PC-3 (cell line): ENCODE measurements around the gene CARMIL1. TPM values are rescaled to one million over a fixed set of nuclear protein-coding genes. Genes with fewer than 3 reads are reported as not detected.

Experiments used
- ATAC-seq: fragments of 200-7000 bp; cut with Tn5 transposase; 2 replicates; pipeline ENCODE4 v1.9.1; 2020; ENCODE audit warnings: mild to moderate bottlenecking, moderate library complexity
- BruUV-seq: library from RNA; stranded (reverse); fragments of 400-500 nt; replicated peaks from 2 replicates; lab custom pipeline; 2021; lab: Mats Ljungman, UMichigan
- CTCF ChIA-PET: fragments of 300-600 bp; sonication (Branson Sonifier 250); formaldehyde crosslinking; loops from one replicate; lab custom pipeline; 2022; ENCODE audit warnings: antibody characterized with exemption; lab: Charles Lee
- POLR2A ChIA-PET: fragments of 300-600 bp; sonication (Branson Sonifier 250); formaldehyde crosslinking; loops from one replicate; lab custom pipeline; 2022; ENCODE audit warnings: antibody characterized with exemption; ENCODE audit not compliant: unreplicated experiment; lab: Charles Lee
- DNase-seq: peaks from one replicate; pipeline ENCODE4 v3.0.0-alpha.2; 2015
- H2AFZ ChIP-seq: fragments of 300-600 bp; sonication (generic); 2 replicates; pipeline ENCODE4 v1.6.0; 2016; ENCODE audit warnings: antibody characterized with exemption, low read length
- H3F3A ChIP-seq: fragments of 300-600 bp; sonication (generic); one replicate; pipeline ENCODE4 v1.6.0; 2017; ENCODE audit warnings: antibody characterized with exemption, low read length, control low read depth, mild to moderate bottlenecking; ENCODE audit not compliant: unreplicated experiment
- H3K27ac ChIP-seq: fragments of 300-600 bp; sonication (generic); 2 replicates; pipeline ENCODE4 v1.5.1; 2016; ENCODE audit warnings: mild to moderate bottlenecking, low read length
- H3K27me3 ChIP-seq: fragments of 300-600 bp; sonication (generic); 2 replicates; pipeline ENCODE4 v1.6.1; 2016; ENCODE audit warnings: low read length, mixed read lengths
- H3K36me3 ChIP-seq: fragments of 300-600 bp; sonication (generic); 2 replicates; pipeline ENCODE4 v1.6.1; 2016; ENCODE audit warnings: low read depth, mixed run types, low read length, mixed read lengths
- H3K4me1 ChIP-seq: fragments of 300-600 bp; sonication (generic); 2 replicates; pipeline ENCODE4 v1.5.1; 2016; ENCODE audit warnings: low read length; ENCODE audit not compliant: insufficient read depth
- H3K4me2 ChIP-seq: fragments of 300-600 bp; sonication (generic); 2 replicates; pipeline ENCODE4 v1.6.0; 2016; ENCODE audit warnings: low read length
- H3K4me3 ChIP-seq: fragments of 300-600 bp; sonication (generic); 2 replicates; pipeline ENCODE4 v1.5.1; 2016; ENCODE audit warnings: mild to moderate bottlenecking, low read length, mixed read lengths
- H3K79me2 ChIP-seq: fragments of 300-600 bp; sonication (generic); 2 replicates; pipeline ENCODE4 v1.6.1; 2017; ENCODE audit warnings: low read length, mixed read lengths
- H3K9ac ChIP-seq: fragments of 300-600 bp; sonication (generic); 2 replicates; pipeline ENCODE4 v1.6.0; 2016; ENCODE audit warnings: mild to moderate bottlenecking, low read length
- H3K9me2 ChIP-seq: fragments of 300-600 bp; sonication (generic); replicated peaks from 2 replicates; pipeline ENCODE4 v1.6.1; 2016; ENCODE audit warnings: mixed run types, low read length, mixed read lengths
- H3K9me3 ChIP-seq: fragments of 300-600 bp; sonication (generic); 2 replicates; pipeline ENCODE4 v1.6.1; 2016; ENCODE audit warnings: low read length, mixed read lengths
- H4K20me1 ChIP-seq: fragments of 300-600 bp; sonication (generic); 2 replicates; pipeline ENCODE4 v1.6.1; 2016; ENCODE audit warnings: low read length, mixed read lengths
- CTCF ChIP-seq: fragments of 300-600 bp; sonication (generic); conservative IDR thresholded peaks from 2 replicates; pipeline ENCODE4 v1.5.1; 2017; ENCODE audit warnings: antibody characterized with exemption, low read depth, mild to moderate bottlenecking, low read length
- EZH2 ChIP-seq: fragments of 300-600 bp; sonication (generic); IDR thresholded peaks from one replicate; pipeline ENCODE4 v1.6.1; 2017; ENCODE audit warnings: antibody characterized with exemption, mild to moderate bottlenecking, low read length; ENCODE audit not compliant: unreplicated experiment
- EZH2phosphoT487 ChIP-seq: fragments of 300-600 bp; sonication (generic); IDR thresholded peaks from 2 replicates; pipeline ENCODE4 v1.6.1; 2018; ENCODE audit warnings: mild to moderate bottlenecking, antibody characterized with exemption, low read length, borderline replicate concordance
- intact Hi-C: fragments of 100-400 bp; cut with micrococcal nuclease; formaldehyde crosslinking; loops from 2 replicates; pipeline ENCODE4 v1.9.0; 2023
- total RNA-seq: library from RNA; depleted of rRNA; stranded (reverse); fragments of >200 nt; gene quantifications from 2 replicates; pipeline ENCODE4 v1.2.3, GENCODE V29; 2014

Gene CARMIL1
- total RNA-seq, 1 experiment from 2014 or later = 22.0 TPM

GRCh38 chr6:25318589-25318988, 39.4 kb downstream of the CARMIL1 start:
- no peaks in the 10 kb centered on the region for H3K9me2 ChIP-seq
- H4K20me1 ChIP-seq = no peaks in the 10 kb centered on the region
- no peak overlapping the region for H2AFZ ChIP-seq
- peaks cover 3% of the 10 kb centered on the region for H3K4me1 ChIP-seq
- H3K9me3 ChIP-seq = no peaks in the 10 kb centered on the region
- POLR2A ChIA-PET = interaction anchor here (0.5 kb wide), 1 partner anchor 83 kb away, joined by 14 read pairs; no protein-coding TSS in a partner anchor
- peaks cover 57% of the 10 kb centered on the region for H3K79me2 ChIP-seq
- DNase-seq (no peak), ATAC-seq (no peak)
- H3K36me3 ChIP-seq = no peaks in the 10 kb centered on the region
- no TSS peak for BruUV-seq
- intact Hi-C loops = no loop called here
- no peak overlapping the region for H3K4me3 ChIP-seq
- CTCF ChIA-PET = no interaction called here
- no peaks in the 10 kb centered on the region for H3F3A ChIP-seq
- no peak for TF ChIP-seq EZH2phosphoT487
- TF ChIP-seq CTCF = no peak
- no peak for TF ChIP-seq EZH2
- H3K27me3 ChIP-seq = no peaks in the 10 kb centered on the region
- H3K4me2 ChIP-seq = no peak overlapping the region
- H3K27ac ChIP-seq = no peak overlapping the region
- H3K9ac ChIP-seq = no peak overlapping the region

GRCh38 chr6:25320459-25320858, 41.3 kb downstream of the CARMIL1 start:
- H3K36me3 ChIP-seq = no peaks in the 10 kb centered on the region
- no TSS peak for BruUV-seq
- POLR2A ChIA-PET = no interaction called here
- peaks cover 46% of the 10 kb centered on the region for H3K79me2 ChIP-seq
- H3K9ac ChIP-seq = no peak overlapping the region
- no peak for ATAC-seq
- no peaks in the 10 kb centered on the region for H3F3A ChIP-seq
- H3K27me3 ChIP-seq = no peaks in the 10 kb centered on the region
- intact Hi-C loops = no loop called here
- no peaks in the 10 kb centered on the region for H3K9me2 ChIP-seq
- no peaks in the 10 kb centered on the region for H3K9me3 ChIP-seq
- H3K27ac ChIP-seq = no peak overlapping the region
- no peaks in the 10 kb centered on the region for H4K20me1 ChIP-seq
- no peak overlapping the region for H2AFZ ChIP-seq
- no peak for DNase-seq
- TF ChIP-seq EZH2 (no peak), EZH2phosphoT487 (no peak), CTCF (no peak)
- no peak overlapping the region for H3K4me3 ChIP-seq
- H3K4me2 ChIP-seq = no peak overlapping the region
- no peaks in the 10 kb centered on the region for H3K4me1 ChIP-seq
- CTCF ChIA-PET = interaction anchor here (0.9 kb wide), 1 partner anchor 170 kb away, joined by 5 read pairs; no protein-coding TSS in a partner anchor

- no peak for TF ChIP-seq EZH2phosphoT487
- TF ChIP-seq CTCF = no peak
- TF ChIP-seq EZH2 = no peak
- BruUV-seq = no TSS peak
These were observed 43.5 kb downstream of the CARMIL1 start for GRCh38 chr6:25322692-25323091.

More at GRCh38 chr6:25322692-25323091, 43.5 kb downstream of the CARMIL1 start:
- ChIA-PET CTCF (no interaction called here), POLR2A (no interaction called here)
- ATAC-seq (no peak), DNase-seq (no peak)
- no peak overlapping the region for H3K27ac ChIP-seq
- H3K4me3 ChIP-seq = no peak overlapping the region
- no peak overlapping the region for H3K4me2 ChIP-seq
- no peaks in the 10 kb centered on the region for H3K4me1 ChIP-seq
- no peak overlapping the region for H3K9ac ChIP-seq
- H2AFZ ChIP-seq = no peak overlapping the region
- no peaks in the 10 kb centered on the region for H3K9me3 ChIP-seq
- no peaks in the 10 kb centered on the region for H3K27me3 ChIP-seq
- no peaks in the 10 kb centered on the region for H4K20me1 ChIP-seq
- intact Hi-C loops = no loop called here
- peaks cover 35% of the 10 kb centered on the region for H3K79me2 ChIP-seq
- H3K9me2 ChIP-seq = no peaks in the 10 kb centered on the region
- no peaks in the 10 kb centered on the region for H3F3A ChIP-seq
- no peaks in the 10 kb centered on the region for H3K36me3 ChIP-seq
